B cell (primary cell): ENCODE results near the gene TBX4. TPM values are rescaled to one million over a fixed set of nuclear protein-coding genes. Genes with fewer than 3 reads are reported as not detected.

Source experiments
- ATAC-seq: fragments of 200-7000 bp; cut with Tn5 transposase; one replicate; pipeline ENCODE4 v1.10.0; 2021; ENCODE audit warnings: low read depth, mild to moderate bottlenecking, moderate number of reproducible peaks, moderate library complexity
- CTCF ChIA-PET: fragments of 350-600 bp; sonication (Branson Sonifier 250); formaldehyde crosslinking; loops from one replicate; lab custom pipeline; 2021; ENCODE audit warnings: antibody characterized with exemption, inconsistent platforms; lab: Charles Lee
- POLR2A ChIA-PET: fragments of 350-600 bp; sonication (Branson Sonifier 250); formaldehyde crosslinking; loops from one replicate; lab custom pipeline; 2021; ENCODE audit warnings: antibody characterized with exemption; lab: Charles Lee
- DNase-seq: peaks from one replicate; pipeline ENCODE4 v3.0.0; 2013
- H2AFZ ChIP-seq: 2 replicates; pipeline ENCODE4 v1.6.1; 2012; ENCODE audit warnings: mild to moderate bottlenecking, low read depth, low read length; ENCODE audit not compliant: insufficient read depth, poor library complexity, severe bottlenecking
- H3K27ac ChIP-seq, 2 donors: 1 replicate in 1 of 2; 2 replicates in 1 of 2; pipeline ENCODE4 v1.5.1; 2012 to 2013; ENCODE audit warnings: low read length in 2 of 2, mild to moderate bottlenecking in 2 of 2, moderate library complexity in 1 of 2
- H3K27me3 ChIP-seq, 4 experiments: fragments of 200-600 bp in 1 of 4; sonication (generic) in 1 of 4; replicated peaks in 1 of 4; 1 replicate in 2 of 4; 2 replicates in 2 of 4; pipeline versions ENCODE4 v1.6.1 to v1.7.0; 2013 to 2016; ENCODE audit warnings: low read length in 3 of 4, mild to moderate bottlenecking in 2 of 4, mixed read lengths in 1 of 4, moderate library complexity in 1 of 4; ENCODE audit not compliant: insufficient read depth in 4 of 4, control insufficient read depth in 3 of 4; ENCODE audit errors: control extremely low read depth in 1 of 4
- H3K36me3 ChIP-seq, 2 experiments: replicated peaks in 1 of 2; 1 replicate in 1 of 2; 2 replicates in 1 of 2; pipeline versions ENCODE4 v1.6.1 to v1.7.1; 2013; ENCODE audit warnings: low read length in 1 of 2; ENCODE audit not compliant: insufficient read depth in 2 of 2, control insufficient read depth in 1 of 2; ENCODE audit errors: control extremely low read depth in 1 of 2, extremely low read depth in 1 of 2
- H3K4me1 ChIP-seq, 2 donors: fragments of 200-600 bp in 1 of 2; sonication (generic) in 1 of 2; 1 replicate in 1 of 2; 2 replicates in 1 of 2; pipeline versions ENCODE4 v1.5.1 to v1.6.1; 2013 to 2017; ENCODE audit warnings: low read length in 2 of 2; ENCODE audit not compliant: control insufficient read depth in 2 of 2, insufficient read depth in 2 of 2
- H3K4me2 ChIP-seq: replicated peaks from 2 replicates; pipeline ENCODE3; 2012; ENCODE audit warnings: mild to moderate bottlenecking, low read depth, low read length; ENCODE audit not compliant: poor library complexity, severe bottlenecking
- H3K4me3 ChIP-seq, 5 experiments: fragments of 200-600 bp in 1 of 5; sonication (generic) in 1 of 5; 1 replicate in 3 of 5; 2 replicates in 2 of 5; pipeline versions ENCODE4 v1.5.1 to v1.7.0; 2011 to 2016; ENCODE audit warnings: low read length in 4 of 5, mild to moderate bottlenecking in 4 of 5, low read depth in 2 of 5, control low read depth in 1 of 5, moderate library complexity in 1 of 5; ENCODE audit not compliant: insufficient read depth in 1 of 5; ENCODE audit errors: control extremely low read depth in 1 of 5, extremely low read depth in 1 of 5
- H3K79me2 ChIP-seq: fragments of 200-600 bp; sonication (generic); one replicate; pipeline ENCODE4 v1.6.0; 2016; ENCODE audit warnings: low read length; ENCODE audit not compliant: control insufficient read depth, insufficient read depth
- H3K9ac ChIP-seq: fragments of 200-600 bp; sonication (generic); 2 replicates; pipeline ENCODE4 v1.6.1; 2017; ENCODE audit warnings: mild to moderate bottlenecking, low read length, moderate library complexity
- H3K9me3 ChIP-seq, 3 donors: one replicate each; pipeline versions ENCODE4 v1.6.1 to v1.7.1; 2013; ENCODE audit warnings: low read length in 2 of 3; ENCODE audit not compliant: control insufficient read depth in 2 of 3, insufficient read depth in 1 of 3; ENCODE audit errors: control extremely low read depth in 1 of 3
- H4K20me1 ChIP-seq: 2 replicates; pipeline ENCODE4 v1.6.0; 2012; ENCODE audit warnings: mild to moderate bottlenecking, low read length; ENCODE audit not compliant: insufficient read depth, control insufficient read depth, poor library complexity, severe bottlenecking
- H3K27ac Mint-ChIP-seq: one replicate; pipeline ENCODE4 v1.8.0; 2021; ENCODE audit warnings: mixed read lengths
- H3K27me3 Mint-ChIP-seq: one replicate; pipeline ENCODE4 v1.8.0; 2021; ENCODE audit warnings: mixed read lengths
- H3K4me1 Mint-ChIP-seq: one replicate; pipeline ENCODE4 v1.8.0; 2021; ENCODE audit warnings: mixed read lengths
- H3K4me3 Mint-ChIP-seq: one replicate; pipeline ENCODE4 v1.8.0; 2021; ENCODE audit warnings: mixed read lengths
- H3K9me3 Mint-ChIP-seq: one replicate; pipeline ENCODE4 v1.8.0; 2022; ENCODE audit warnings: mixed read lengths; ENCODE audit not compliant: insufficient read depth
- CTCF ChIP-seq: fragments of 200-600 bp; IDR thresholded peaks from one replicate; pipeline ENCODE4 v1.8.0; 2022; ENCODE audit warnings: antibody characterized with exemption, mild to moderate bottlenecking
- EZH2 ChIP-seq: IDR thresholded peaks from 2 replicates; pipeline ENCODE4 v1.6.1; 2012; ENCODE audit warnings: borderline replicate concordance, low read depth, mild to moderate bottlenecking, moderate library complexity, low read length; ENCODE audit not compliant: insufficient read depth, poor library complexity, severe bottlenecking
- WGBS: methylation state at CpG from one replicate; pipeline ENCODE4 v1.1.5; 2013; ENCODE audit warnings: missing lambda C conversion rate; ENCODE audit not compliant: insufficient coverage; 5-methylcytosine and 5-hydroxymethylcytosine counted together
- intact Hi-C: fragments of 100-400 bp; cut with micrococcal nuclease; formaldehyde crosslinking; loops from one replicate; pipeline ENCODE4 v1.10.0; 2022
- polyA plus RNA-seq: library from polyadenylated mRNA; depleted of rRNA; stranded (reverse); fragments of >200 nt; gene quantifications from 2 replicates; pipeline ENCODE4 v1.2.3, GENCODE V29; 2012
- total RNA-seq, 2 donors: library from RNA; stranded (reverse); fragments of 120-200 nt in 1 of 2; gene quantifications; 1 replicate in 1 of 2; 2 replicates in 1 of 2; pipeline versions ENCODE4 v1.2.3 to v1.2.4, GENCODE V29; 2013 to 2022

The TBX4 gene
- total and polyA plus RNA-seq, 2 donors (not counting 1 experiment from before 2014, with no cell fraction given) = not detected

GRCh38 chr17:61495161-61495857 lies 43.1 kb downstream of the TBX4 start:
- ChIA-PET POLR2A (no interaction called here), CTCF (interaction anchor here (1.0 kb wide), 1 partner anchor 13 kb away, joined by 3 read pairs; no protein-coding TSS in a partner anchor)
- Histone ChIP-seq H3K4me3 (peak overlapping the region in 1 of 5 experiments; percentile 15), H3K4me2 (peak overlapping the region; percentile 43), H3K79me2 (no peaks in the 10 kb centered on the region), H3K9me3 (no peaks in the 10 kb centered on the region), H3K27ac (no peak overlapping the region), H3K27me3 (peaks cover 0 to under 1% (median 0%) of the 10 kb centered on the region in 4 experiments), H3K4me1 (no peaks in the 10 kb centered on the region), H3K9ac (no peak overlapping the region), H3K36me3 (no peaks in the 10 kb centered on the region), H4K20me1 (no peaks in the 10 kb centered on the region), H2AFZ (peak overlapping the region; percentile 49)
- DNase-seq = no peak
- 74% methylated on average over 21 of the region's 23 CpGs for WGBS
- intact Hi-C loops = no loop called here
- TF ChIP-seq CTCF (no peak), EZH2 (no peak)
- Mint-ChIP-seq H3K27me3 (peaks cover 30% of the 10 kb centered on the region), H3K4me1 (no peaks in the 10 kb centered on the region), H3K9me3 (no peaks in the 10 kb centered on the region), H3K27ac (no peak overlapping the region), H3K4me3 (peak overlapping the region; percentile 52)
- ATAC-seq = no peak
